ENCODE results near the gene CPN2.
A peak's percentile ranks its signal among the peaks of the same experiment; 100 is the strongest.

DNA sequence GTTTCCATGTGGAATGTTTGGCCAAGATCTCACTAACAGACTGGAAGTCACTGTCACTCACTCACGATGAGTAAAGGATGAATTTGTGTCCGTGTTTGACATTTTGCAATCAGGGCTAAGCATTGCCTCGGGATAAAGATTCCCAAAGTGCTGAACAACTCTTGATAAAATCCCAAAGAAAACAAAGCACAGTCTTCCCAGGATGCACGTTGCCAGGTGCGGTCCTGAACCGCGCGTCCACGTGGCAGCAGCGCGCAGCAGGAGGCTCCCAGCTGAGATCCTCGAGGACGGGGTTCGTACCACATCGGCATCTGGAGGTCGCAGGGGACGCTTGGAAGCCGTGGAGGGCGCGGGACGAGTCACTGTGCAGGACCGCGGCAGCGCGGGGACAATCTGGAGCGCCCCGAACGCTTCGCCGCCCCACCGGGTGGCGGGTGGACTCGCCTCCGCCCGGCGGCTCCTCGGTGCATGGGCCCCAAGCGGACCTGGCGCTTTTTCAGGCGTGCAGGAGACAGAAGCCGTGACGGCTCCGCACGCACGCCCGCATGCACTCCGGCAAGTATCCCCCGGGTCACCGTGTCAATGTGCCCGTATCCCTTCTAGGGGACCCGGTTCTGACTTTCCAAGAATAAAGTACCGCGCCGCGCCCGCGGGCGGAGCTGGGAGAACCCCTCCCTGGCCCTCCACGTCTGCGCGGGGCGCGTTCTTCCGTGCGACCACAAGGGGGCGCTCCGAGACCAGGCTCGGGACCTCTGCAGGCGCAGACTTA lies 17.7 kb downstream of the CPN2 start:
- TF ChIP-seq, protein P1, sequence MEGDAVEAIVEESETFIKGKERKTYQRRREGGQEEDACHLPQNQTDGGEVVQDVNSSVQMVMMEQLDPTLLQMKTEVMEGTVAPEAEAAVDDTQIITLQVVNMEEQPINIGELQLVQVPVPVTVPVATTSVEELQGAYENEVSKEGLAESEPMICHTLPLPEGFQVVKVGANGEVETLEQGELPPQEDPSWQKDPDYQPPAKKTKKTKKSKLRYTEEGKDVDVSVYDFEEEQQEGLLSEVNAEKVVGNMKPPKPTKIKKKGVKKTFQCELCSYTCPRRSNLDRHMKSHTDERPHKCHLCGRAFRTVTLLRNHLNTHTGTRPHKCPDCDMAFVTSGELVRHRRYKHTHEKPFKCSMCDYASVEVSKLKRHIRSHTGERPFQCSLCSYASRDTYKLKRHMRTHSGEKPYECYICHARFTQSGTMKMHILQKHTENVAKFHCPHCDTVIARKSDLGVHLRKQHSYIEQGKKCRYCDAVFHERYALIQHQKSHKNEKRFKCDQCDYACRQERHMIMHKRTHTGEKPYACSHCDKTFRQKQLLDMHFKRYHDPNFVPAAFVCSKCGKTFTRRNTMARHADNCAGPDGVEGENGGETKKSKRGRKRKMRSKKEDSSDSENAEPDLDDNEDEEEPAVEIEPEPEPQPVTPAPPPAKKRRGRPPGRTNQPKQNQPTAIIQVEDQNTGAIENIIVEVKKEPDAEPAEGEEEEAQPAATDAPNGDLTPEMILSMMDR (IDR thresholded peaks at IDR 0.05; ENCODE audit: poor library complexity, severe bottlenecking): peak; percentile 99
- TF ChIP-seq EZH2 (IDR thresholded peaks at IDR 0.05; ENCODE audit: borderline replicate concordance, insufficient read depth, low read length, poor library complexity, severe bottlenecking) (no peak), POLR2AphosphoS5 (IDR thresholded peaks at IDR 0.05) (no peak), EP300 (conservative IDR thresholded peaks at IDR 0.05; ENCODE audit: poor library complexity, severe bottlenecking) (peak; percentile 15), MXI1 (conservative IDR thresholded peaks at IDR 0.05; ENCODE audit: poor library complexity, severe bottlenecking) (peak; percentile 46), RAD21 (conservative IDR thresholded peaks at IDR 0.05) (peak; percentile 100), SMC3 (conservative IDR thresholded peaks at IDR 0.05; ENCODE audit: poor library complexity) (peak; percentile 99)
- TF ChIP-seq, protein P2, sequence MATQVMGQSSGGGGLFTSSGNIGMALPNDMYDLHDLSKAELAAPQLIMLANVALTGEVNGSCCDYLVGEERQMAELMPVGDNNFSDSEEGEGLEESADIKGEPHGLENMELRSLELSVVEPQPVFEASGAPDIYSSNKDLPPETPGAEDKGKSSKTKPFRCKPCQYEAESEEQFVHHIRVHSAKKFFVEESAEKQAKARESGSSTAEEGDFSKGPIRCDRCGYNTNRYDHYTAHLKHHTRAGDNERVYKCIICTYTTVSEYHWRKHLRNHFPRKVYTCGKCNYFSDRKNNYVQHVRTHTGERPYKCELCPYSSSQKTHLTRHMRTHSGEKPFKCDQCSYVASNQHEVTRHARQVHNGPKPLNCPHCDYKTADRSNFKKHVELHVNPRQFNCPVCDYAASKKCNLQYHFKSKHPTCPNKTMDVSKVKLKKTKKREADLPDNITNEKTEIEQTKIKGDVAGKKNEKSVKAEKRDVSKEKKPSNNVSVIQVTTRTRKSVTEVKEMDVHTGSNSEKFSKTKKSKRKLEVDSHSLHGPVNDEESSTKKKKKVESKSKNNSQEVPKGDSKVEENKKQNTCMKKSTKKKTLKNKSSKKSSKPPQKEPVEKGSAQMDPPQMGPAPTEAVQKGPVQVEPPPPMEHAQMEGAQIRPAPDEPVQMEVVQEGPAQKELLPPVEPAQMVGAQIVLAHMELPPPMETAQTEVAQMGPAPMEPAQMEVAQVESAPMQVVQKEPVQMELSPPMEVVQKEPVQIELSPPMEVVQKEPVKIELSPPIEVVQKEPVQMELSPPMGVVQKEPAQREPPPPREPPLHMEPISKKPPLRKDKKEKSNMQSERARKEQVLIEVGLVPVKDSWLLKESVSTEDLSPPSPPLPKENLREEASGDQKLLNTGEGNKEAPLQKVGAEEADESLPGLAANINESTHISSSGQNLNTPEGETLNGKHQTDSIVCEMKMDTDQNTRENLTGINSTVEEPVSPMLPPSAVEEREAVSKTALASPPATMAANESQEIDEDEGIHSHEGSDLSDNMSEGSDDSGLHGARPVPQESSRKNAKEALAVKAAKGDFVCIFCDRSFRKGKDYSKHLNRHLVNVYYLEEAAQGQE (IDR thresholded peaks at IDR 0.05; ENCODE audit: borderline replicate concordance): no peak
